HTERT RPE-1 (cell line): ENCODE measurements around the gene FTSJ3.
"Not testable (repeated sequence)": the region's sequence is repeated elsewhere in the genome, so short reads cannot be mapped to it uniquely, and the experiment has no call there.

Experiments
- in situ Hi-C: fragments of 300-500 bp; cut with MboI; formaldehyde crosslinking; loops from 4 replicates; pipeline ENCODE4 v1.14.3; 2020; ENCODE audit warnings: low sequenced_read_pairs

FTSJ3 gene

DNA sequence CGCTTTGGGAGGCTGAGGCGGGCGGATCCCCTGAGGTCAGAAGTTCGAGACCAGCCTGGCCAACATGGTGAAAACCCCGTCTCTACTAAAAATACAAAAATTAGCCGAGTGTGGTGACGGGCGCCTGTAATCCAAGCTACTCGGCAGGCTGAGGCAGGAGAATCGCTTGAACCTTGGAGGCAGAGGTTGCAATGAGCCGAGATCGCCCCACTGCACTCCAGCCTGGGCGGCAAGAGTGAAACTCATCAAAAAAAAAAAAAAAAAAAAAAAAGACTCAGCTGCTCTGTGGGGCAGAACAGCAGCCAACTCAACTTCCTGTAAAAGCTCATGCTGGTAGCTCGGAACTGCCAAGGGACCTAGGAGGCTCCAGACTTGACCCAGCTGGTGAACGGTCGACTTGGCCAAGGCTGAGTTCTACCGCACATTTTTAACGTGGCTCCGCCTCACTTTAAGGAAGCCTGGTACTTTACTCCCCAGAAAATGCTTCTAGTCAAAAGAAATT, 16.0 kb upstream of the FTSJ3 start:
- in situ Hi-C loops = not testable (repeated sequence)

GRCh38 chr17:63842540-63843386, 15.3 kb upstream of the FTSJ3 start, which contains the start of gene SMARCD2:
Gene SMARCD2 (minus strand): TSS chr17:63842685. CDS start chr17:63842674, 11 bp downstream.
- in situ Hi-C loops = no loop called here

- in situ Hi-C loops = no loop called here
These were observed 14.7 kb upstream of the FTSJ3 start for GRCh38 chr17:63842173-63842539.

DNA sequence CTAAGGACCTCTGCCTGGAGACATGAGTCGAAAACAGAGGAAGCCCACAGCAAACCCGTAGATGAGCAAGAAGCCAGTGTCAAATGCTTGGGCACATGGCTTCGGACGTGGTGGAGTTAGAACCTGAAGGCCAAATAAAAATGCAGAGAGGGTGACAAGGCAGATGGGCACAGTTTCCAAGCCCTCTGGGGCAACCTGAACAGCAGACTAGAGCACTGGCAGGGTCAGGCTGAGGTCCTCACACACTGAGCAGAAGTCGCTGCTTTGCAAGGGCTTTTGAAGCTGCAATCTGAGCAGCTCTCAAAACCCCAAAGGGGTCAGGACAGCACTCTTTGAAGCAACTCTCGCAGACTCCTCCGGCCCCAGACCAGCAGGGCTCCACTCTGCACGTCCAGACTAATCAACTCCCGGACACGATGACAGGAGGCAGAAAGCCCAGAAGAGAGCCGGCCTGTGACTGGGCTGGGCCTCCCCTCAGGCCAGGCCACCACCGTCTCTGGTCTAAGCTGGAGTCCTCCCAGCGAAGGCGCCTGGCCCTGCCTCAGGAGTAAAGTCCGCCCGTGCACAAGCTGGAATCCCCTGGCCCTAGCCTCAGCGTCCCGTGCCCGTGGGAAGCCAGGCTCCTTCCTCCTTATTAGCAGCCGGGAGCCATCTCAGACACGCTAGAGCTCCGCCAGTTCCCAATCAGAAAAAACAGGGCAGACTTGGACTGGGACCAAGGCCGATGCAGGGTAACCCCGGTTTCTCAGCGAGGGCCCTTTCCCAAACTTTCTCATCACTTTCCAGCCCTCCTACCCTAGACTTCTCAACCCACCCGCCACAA, 14.1 kb upstream of the FTSJ3 start:
- in situ Hi-C loops = no loop called here

DNA sequence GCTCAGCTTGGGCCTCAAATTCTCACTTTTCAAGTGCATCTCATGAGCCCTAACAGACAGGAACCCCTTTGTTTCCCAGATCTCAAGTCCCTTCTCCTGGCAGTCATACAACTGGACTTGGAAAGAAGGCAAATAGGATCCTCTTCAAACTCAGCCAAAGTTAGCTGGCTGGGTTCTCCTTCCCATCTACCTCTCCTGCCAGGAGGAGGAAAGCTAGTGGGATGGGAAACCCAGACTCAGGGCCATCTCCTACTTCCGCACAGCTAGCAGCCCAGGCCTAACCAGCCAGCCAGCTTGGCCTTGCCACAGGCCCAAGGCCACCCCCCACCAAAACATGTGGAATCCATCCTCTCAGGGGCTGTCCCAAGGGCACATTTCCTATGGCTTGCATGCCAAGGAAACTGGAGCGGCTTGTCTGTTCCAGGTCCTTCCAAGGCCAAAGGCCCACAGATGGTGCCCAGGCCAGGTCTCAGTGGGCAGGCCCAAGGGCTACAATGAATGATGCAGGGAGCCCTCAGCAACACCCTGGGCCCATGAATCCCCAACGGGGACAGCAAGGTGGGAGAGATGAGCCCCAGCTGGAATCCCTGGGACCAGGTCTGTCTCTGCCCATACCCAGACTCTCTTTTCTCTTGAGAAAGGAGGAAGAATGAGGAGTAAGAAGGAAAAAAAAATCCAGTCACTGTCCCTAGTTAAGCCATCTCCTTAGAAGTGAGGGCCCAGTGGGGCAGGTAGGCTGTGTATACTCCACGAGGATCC, 13.3 kb upstream of the FTSJ3 start:
- in situ Hi-C loops = no loop called here

GRCh38 chr17:63838631-63839171, 11.2 kb upstream of the FTSJ3 start:
- in situ Hi-C loops = no loop called here

GRCh38 chr17:63837962-63838600, 10.6 kb upstream of the FTSJ3 start:
- in situ Hi-C loops = no loop called here

GRCh38 chr17:63837480-63837879, 10.0 kb upstream of the FTSJ3 start:
- in situ Hi-C loops = no loop called here

GRCh38 chr17:63836811-63837210, 9.3 kb upstream of the FTSJ3 start:
- in situ Hi-C loops = no loop called here

DNA sequence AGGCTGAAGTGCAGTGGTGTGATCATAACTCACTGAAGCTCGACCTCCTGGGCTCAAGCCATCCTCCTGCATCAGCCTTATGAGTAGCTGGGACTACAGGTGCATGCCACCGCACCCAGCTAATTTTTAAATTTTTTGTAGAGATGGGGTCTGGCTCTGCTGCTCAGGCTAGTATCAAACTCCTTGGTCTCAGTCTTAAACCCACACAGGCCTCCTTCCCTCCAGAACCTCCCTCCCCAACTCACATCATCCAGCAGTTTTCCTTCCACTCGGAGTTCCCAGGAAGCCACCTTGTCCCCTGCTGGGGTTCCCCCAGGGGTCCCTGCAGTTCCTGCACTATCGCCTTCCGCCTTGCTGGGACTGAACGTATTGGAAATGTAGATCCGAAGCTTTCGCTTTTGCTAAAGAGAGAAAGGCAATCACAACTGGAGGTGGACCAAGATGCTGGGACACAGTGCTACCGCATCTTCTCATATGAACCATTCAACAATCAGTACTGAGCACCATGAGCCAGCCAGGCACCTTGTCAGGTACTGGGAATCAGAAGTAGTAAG, 7.8 kb upstream of the FTSJ3 start:
- in situ Hi-C loops = no loop called here

DNA sequence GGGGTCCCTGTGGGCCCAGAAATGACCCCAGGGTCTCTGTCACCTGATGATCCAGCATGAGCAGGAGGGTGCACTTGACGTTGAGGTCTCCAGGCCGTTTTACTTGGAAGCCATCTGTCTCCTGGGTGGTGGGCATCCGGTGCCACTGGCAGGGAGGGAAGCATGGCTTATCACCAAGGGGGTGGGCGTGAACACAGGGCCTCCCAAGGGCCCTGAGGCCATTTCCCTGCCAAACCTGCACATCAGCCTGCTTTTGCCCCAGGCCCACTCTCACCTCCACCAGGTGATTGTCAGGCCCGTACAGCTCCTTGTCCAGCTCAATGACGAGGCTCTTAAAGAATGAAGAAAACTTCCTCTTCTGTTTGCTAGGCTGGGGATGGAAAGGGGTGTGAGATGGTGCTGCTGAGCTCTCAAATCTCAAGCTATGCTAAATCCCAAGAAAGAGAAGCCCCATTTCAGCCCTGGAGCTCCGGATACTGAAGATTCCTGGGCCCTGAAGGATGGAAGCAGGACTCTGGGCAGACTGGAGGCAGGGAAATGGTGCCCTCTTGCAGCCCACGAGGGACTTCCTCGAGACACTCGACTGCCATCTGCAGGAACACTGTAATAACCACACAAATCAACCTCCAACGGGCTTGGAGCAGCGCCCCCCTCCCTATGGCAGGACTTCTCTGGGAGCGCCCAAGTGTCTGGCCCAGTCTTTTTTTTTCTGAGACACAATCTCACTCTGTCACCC, 7.1 kb upstream of the FTSJ3 start:
- in situ Hi-C loops = no loop called here

DNA sequence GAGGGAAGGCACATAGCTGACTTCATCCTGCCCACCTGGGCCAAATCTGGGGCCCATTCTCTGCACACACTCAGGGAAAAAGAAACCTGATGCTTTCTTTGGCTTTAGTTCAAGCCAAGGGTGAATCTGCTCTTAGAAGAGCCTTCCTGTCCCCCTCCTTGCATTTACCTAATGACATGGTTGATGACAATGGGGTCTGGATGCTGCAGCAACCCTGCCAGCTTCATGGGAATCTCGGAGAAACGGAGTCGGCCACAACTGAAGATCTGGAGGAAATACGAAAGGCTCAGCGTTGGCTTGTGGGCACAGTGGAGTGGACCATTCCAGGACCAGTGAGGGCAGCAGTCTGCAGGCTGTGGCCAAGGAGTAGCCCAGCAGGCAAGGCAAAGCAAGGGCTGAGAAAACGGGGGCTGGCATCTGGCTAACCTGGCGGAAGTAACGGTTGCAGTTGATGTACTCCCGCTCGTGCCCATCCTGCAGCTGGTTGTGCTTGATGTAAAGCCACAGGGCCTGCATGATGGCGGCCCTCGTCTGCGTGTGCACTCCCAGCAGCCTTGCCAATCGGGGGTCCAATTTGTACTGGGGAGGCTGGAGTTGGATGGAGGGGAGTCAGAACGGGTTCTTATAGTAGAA, 6.4 kb upstream of the FTSJ3 start:
- in situ Hi-C loops = no loop called here

DNA sequence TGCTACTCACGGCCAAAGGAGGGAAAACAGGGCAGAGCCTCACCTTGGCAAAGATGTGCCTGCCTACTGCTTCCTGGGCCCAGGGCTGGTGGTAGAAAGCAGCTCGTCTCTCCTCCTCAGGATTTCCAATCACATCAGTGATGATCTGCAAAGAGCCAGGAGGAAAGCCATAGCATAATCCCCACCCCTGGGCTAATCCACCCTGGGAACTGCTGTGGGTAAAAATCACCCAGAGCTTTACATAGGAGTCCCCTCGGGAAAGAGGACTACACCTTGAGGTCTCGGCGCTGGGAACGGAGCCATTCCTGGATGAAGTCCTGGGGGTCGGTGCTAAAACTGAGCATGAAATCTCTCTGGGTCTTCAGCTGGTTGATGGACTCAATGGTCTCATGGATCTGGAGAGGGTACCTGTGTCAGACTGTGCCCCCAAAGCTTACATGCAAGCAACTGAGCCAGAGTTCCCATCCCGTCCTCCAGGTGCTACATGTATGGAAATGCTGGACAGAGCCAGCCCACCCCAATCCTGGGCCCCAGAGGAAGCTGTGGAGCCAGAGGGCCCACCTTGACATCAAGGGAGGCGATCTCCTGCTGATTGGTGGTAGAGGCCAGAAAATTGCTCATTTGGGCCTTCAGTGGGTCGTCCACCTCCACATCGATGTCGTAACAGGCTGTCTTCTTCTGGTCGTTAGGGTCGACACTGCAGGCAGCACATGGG, 5.7 kb upstream of the FTSJ3 start:
- in situ Hi-C loops = no loop called here

DNA sequence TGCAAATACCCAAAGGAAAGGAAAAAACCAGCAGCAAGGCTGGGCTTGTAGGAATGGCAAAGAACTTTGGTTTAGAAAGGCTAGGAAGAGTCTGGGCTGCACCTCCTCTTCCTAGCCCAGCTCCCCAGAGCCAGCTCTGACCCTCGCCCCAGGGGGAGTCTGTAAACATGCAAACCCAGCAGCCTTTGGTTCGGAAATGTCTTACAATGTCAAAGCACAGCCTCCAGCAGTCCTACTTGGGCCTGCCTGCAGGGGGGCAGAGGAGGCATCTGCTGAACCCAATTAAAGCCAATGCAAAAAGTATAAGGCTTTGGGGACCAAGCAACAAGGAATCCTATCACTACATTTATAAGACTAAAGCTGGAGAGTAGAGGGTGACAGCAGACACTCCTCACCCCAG, 5.0 kb upstream of the FTSJ3 start:
- in situ Hi-C loops = no loop called here

GRCh38 chr17:63832014-63832413, 4.6 kb upstream of the FTSJ3 start:
- in situ Hi-C loops = no loop called here

GRCh38 chr17:63831505-63831904, 4.0 kb upstream of the FTSJ3 start:
- in situ Hi-C loops = no loop called here

DNA sequence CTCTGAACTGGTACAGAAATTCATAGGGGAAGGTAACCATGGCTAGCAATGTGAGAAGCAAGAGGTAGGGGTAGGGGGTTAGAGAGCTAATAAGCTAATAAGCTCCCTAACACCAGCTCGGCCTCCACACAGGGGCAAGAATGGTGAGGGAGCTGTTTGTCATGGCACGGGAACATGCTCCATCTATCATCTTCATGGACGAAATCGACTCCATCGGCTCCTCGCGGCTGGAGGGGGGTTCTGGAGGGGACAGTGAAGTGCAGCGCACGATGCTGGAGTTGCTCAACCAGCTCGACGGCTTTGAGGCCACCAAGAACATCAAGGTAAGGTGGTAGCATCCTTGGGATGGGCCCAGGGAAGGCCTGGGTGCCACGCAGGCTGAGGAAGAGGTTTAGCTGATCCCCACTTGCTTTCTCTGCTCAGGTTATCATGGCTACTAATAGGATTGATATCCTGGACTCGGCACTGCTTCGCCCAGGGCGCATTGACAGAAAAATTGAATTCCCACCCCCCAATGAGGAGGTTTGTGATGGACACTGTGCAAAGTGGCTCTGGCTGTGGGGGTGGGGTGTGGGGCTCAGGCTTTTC, 3.5 kb upstream of the FTSJ3 start:
- in situ Hi-C loops = no loop called here

GRCh38 chr17:63830278-63830677, 2.8 kb upstream of the FTSJ3 start:
- in situ Hi-C loops = no loop called here
